ENCODE results near the gene COL12A1.

GRCh38 chr6:75201901-75202672 lies 3.8 kb downstream of the COL12A1 start:
- TF ChIP-seq, protein P1, sequence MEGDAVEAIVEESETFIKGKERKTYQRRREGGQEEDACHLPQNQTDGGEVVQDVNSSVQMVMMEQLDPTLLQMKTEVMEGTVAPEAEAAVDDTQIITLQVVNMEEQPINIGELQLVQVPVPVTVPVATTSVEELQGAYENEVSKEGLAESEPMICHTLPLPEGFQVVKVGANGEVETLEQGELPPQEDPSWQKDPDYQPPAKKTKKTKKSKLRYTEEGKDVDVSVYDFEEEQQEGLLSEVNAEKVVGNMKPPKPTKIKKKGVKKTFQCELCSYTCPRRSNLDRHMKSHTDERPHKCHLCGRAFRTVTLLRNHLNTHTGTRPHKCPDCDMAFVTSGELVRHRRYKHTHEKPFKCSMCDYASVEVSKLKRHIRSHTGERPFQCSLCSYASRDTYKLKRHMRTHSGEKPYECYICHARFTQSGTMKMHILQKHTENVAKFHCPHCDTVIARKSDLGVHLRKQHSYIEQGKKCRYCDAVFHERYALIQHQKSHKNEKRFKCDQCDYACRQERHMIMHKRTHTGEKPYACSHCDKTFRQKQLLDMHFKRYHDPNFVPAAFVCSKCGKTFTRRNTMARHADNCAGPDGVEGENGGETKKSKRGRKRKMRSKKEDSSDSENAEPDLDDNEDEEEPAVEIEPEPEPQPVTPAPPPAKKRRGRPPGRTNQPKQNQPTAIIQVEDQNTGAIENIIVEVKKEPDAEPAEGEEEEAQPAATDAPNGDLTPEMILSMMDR (IDR thresholded peaks at IDR 0.05 in 2 of 3, conservative IDR thresholded peaks at IDR 0.05 in 1 of 3; ENCODE audit: insufficient read depth in 2 of 3, low read depth in 1 of 3, low read length in 3 of 3), result 0 out of 6 replicates have a peak, but pooled peaks of 1 of the 3 experiments have one; percentile 11
- TF ChIP-seq, protein P2, sequence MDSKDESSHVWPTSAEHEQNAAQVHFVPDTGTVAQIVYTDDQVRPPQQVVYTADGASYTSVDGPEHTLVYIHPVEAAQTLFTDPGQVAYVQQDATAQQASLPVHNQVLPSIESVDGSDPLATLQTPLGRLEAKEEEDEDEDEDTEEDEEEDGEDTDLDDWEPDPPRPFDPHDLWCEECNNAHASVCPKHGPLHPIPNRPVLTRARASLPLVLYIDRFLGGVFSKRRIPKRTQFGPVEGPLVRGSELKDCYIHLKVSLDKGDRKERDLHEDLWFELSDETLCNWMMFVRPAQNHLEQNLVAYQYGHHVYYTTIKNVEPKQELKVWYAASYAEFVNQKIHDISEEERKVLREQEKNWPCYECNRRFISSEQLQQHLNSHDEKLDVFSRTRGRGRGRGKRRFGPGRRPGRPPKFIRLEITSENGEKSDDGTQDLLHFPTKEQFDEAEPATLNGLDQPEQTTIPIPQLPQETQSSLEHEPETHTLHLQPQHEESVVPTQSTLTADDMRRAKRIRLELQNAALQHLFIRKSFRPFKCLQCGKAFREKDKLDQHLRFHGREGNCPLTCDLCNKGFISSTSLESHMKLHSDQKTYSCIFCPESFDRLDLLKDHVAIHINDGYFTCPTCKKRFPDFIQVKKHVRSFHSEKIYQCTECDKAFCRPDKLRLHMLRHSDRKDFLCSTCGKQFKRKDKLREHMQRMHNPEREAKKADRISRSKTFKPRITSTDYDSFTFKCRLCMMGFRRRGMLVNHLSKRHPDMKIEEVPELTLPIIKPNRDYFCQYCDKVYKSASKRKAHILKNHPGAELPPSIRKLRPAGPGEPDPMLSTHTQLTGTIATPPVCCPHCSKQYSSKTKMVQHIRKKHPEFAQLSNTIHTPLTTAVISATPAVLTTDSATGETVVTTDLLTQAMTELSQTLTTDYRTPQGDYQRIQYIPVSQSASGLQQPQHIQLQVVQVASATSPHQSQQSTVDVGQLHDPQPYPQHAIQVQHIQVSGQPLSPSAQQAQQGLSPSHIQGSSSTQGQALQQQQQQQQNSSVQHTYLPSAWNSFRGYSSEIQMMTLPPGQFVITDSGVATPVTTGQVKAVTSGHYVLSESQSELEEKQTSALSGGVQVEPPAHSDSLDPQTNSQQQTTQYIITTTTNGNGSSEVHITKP (IDR thresholded peaks at IDR 0.05; ENCODE audit: partially characterized antibody), result no peak
- no peak for TF ChIP-seq ADNP (tag; IDR thresholded peaks at IDR 0.05)
- TF ChIP-seq YY1 (IDR thresholded peaks at IDR 0.05; ENCODE audit: borderline replicate concordance in 1 of 3, control insufficient read depth in 1 of 3, extremely low read depth in 1 of 3, insufficient read depth in 3 of 3, insufficient read length in 1 of 3, insufficient replicate concordance in 2 of 3, low read depth in 1 of 3, low read length in 2 of 3), result no peak

Measured in K562 (cell line).